ENCODE measurements around the gene CYFIP2. TPM values are rescaled to one million over a fixed set of nuclear protein-coding genes. Genes with fewer than 3 reads are reported as not detected.
A peak's percentile ranks its signal among the peaks of the same experiment; 100 is the strongest.

Gene CYFIP2
- polyA plus RNA-seq, 1 donor: 27.9 TPM

GRCh38 chr5:157288405-157289163 lies 22.7 kb downstream of the CYFIP2 start:
- Histone ChIP-seq H3K27me3 (ENCODE audit: control insufficient read depth, insufficient read depth, low read length) (no peaks in the 10 kb centered on the region), H3K4me3 (ENCODE audit: low read length) (no peak overlapping the region), H3K9me3 (ENCODE audit: control insufficient read depth, low read depth, low read length) (no peaks in the 10 kb centered on the region), H3K27ac (ENCODE audit: low read length) (peak overlapping the region; percentile 55), H3K36me3 (ENCODE audit: control insufficient read depth, insufficient read depth, low read length) (peaks cover 11% of the 10 kb centered on the region), H3K4me1 (ENCODE audit: control insufficient read depth, insufficient read depth, low read length) (peaks cover 26% of the 10 kb centered on the region)
- 43% methylated on average over 1 of the region's 4 CpGs for WGBS (ENCODE audit: insufficient coverage, low lambda C conversion rate)
- DNase-seq: peak; percentile 35 to 69

GRCh38 chr5:157289164-157289819 lies 23.4 kb downstream of the CYFIP2 start:
- H3K27ac ChIP-seq (ENCODE audit: low read length): peak overlapping the region; percentile 55
- H3K9me3 ChIP-seq (ENCODE audit: control insufficient read depth, low read depth, low read length): no peaks in the 10 kb centered on the region
- peaks cover 26% of the 10 kb centered on the region for H3K4me1 ChIP-seq (ENCODE audit: control insufficient read depth, insufficient read depth, low read length)
- no peaks in the 10 kb centered on the region for H3K27me3 ChIP-seq (ENCODE audit: control insufficient read depth, insufficient read depth, low read length)
- DNase-seq: no peak
- 83% methylated on average over 3 of the region's 9 CpGs for WGBS (ENCODE audit: insufficient coverage, low lambda C conversion rate)
- peaks cover 11% of the 10 kb centered on the region for H3K36me3 ChIP-seq (ENCODE audit: control insufficient read depth, insufficient read depth, low read length)
- no peak overlapping the region for H3K4me3 ChIP-seq (ENCODE audit: low read length)

- 80% methylated on average over 1 of the region's 6 CpGs for WGBS (ENCODE audit: insufficient coverage, low lambda C conversion rate)
- Histone ChIP-seq H3K36me3 (ENCODE audit: control insufficient read depth, insufficient read depth, low read length) (peaks cover 9% of the 10 kb centered on the region), H3K27ac (ENCODE audit: low read length) (peak overlapping the region; percentile 55), H3K9me3 (ENCODE audit: control insufficient read depth, low read depth, low read length) (no peaks in the 10 kb centered on the region), H3K27me3 (ENCODE audit: control insufficient read depth, insufficient read depth, low read length) (no peaks in the 10 kb centered on the region), H3K4me3 (ENCODE audit: low read length) (no peak overlapping the region), H3K4me1 (ENCODE audit: control insufficient read depth, insufficient read depth, low read length) (peaks cover 30% of the 10 kb centered on the region)
- DNase-seq: peak in 1 of 2 donors; percentile 15
Observed at GRCh38 chr5:157290156-157290980, 24.4 kb downstream of the CYFIP2 start.

- Histone ChIP-seq H3K27me3 (ENCODE audit: control insufficient read depth, insufficient read depth, low read length) (no peaks in the 10 kb centered on the region), H3K4me3 (ENCODE audit: low read length) (no peak overlapping the region), H3K9me3 (ENCODE audit: control insufficient read depth, low read depth, low read length) (no peaks in the 10 kb centered on the region), H3K27ac (ENCODE audit: low read length) (peak overlapping the region; percentile 55), H3K4me1 (ENCODE audit: control insufficient read depth, insufficient read depth, low read length) (peaks cover 37% of the 10 kb centered on the region), H3K36me3 (ENCODE audit: control insufficient read depth, insufficient read depth, low read length) (peaks cover 7% of the 10 kb centered on the region)
- peak; percentile 94 to 97 for DNase-seq
- WGBS (ENCODE audit: insufficient coverage, low lambda C conversion rate): 0% methylated on average over 2 of the region's 10 CpGs
Observed at GRCh38 chr5:157290981-157291711, 25.2 kb downstream of the CYFIP2 start.

GRCh38 chr5:157292599-157292998 lies 26.7 kb downstream of the CYFIP2 start:
- DNase-seq: no peak
- no peaks in the 10 kb centered on the region for H3K36me3 ChIP-seq (ENCODE audit: control insufficient read depth, insufficient read depth, low read length)
- H3K9me3 ChIP-seq (ENCODE audit: control insufficient read depth, low read depth, low read length): no peaks in the 10 kb centered on the region
- peaks cover 37% of the 10 kb centered on the region for H3K4me1 ChIP-seq (ENCODE audit: control insufficient read depth, insufficient read depth, low read length)
- H3K27ac ChIP-seq (ENCODE audit: low read length): no peak overlapping the region
- no CpG with 5 or more reads among the region's 3 CpGs for WGBS (ENCODE audit: insufficient coverage, low lambda C conversion rate)
- H3K4me3 ChIP-seq (ENCODE audit: low read length): no peak overlapping the region
- H3K27me3 ChIP-seq (ENCODE audit: control insufficient read depth, insufficient read depth, low read length): no peaks in the 10 kb centered on the region

GRCh38 chr5:157294407-157295091 lies 28.6 kb downstream of the CYFIP2 start:
- no peak overlapping the region for H3K4me3 ChIP-seq (ENCODE audit: low read length)
- H3K27me3 ChIP-seq (ENCODE audit: control insufficient read depth, insufficient read depth, low read length): no peaks in the 10 kb centered on the region
- H3K4me1 ChIP-seq (ENCODE audit: control insufficient read depth, insufficient read depth, low read length): peaks cover 29% of the 10 kb centered on the region
- no peak overlapping the region for H3K27ac ChIP-seq (ENCODE audit: low read length)
- H3K9me3 ChIP-seq (ENCODE audit: control insufficient read depth, low read depth, low read length): no peaks in the 10 kb centered on the region
- DNase-seq: no peak
- no peaks in the 10 kb centered on the region for H3K36me3 ChIP-seq (ENCODE audit: control insufficient read depth, insufficient read depth, low read length)
- no CpG with 5 or more reads among the region's 7 CpGs for WGBS (ENCODE audit: insufficient coverage, low lambda C conversion rate)

- 0% methylated on average over 1 of the region's 1 CpG for WGBS (ENCODE audit: insufficient coverage, low lambda C conversion rate)
- H3K9me3 ChIP-seq (ENCODE audit: control insufficient read depth, low read depth, low read length): no peaks in the 10 kb centered on the region
- H3K4me3 ChIP-seq (ENCODE audit: low read length): no peak overlapping the region
- peak overlapping the region; percentile 21 for H3K27ac ChIP-seq (ENCODE audit: low read length)
- no peaks in the 10 kb centered on the region for H3K36me3 ChIP-seq (ENCODE audit: control insufficient read depth, insufficient read depth, low read length)
- peaks cover 22% of the 10 kb centered on the region for H3K4me1 ChIP-seq (ENCODE audit: control insufficient read depth, insufficient read depth, low read length)
- H3K27me3 ChIP-seq (ENCODE audit: control insufficient read depth, insufficient read depth, low read length): no peaks in the 10 kb centered on the region
- DNase-seq: peak; percentile 35 to 75
Observed at GRCh38 chr5:157295247-157295646, 29.3 kb downstream of the CYFIP2 start.

- Histone ChIP-seq H3K27ac (ENCODE audit: low read length) (no peak overlapping the region), H3K4me3 (ENCODE audit: low read length) (no peak overlapping the region), H3K4me1 (ENCODE audit: control insufficient read depth, insufficient read depth, low read length) (peaks cover 5% of the 10 kb centered on the region), H3K27me3 (ENCODE audit: control insufficient read depth, insufficient read depth, low read length) (no peaks in the 10 kb centered on the region), H3K9me3 (ENCODE audit: control insufficient read depth, low read depth, low read length) (no peaks in the 10 kb centered on the region), H3K36me3 (ENCODE audit: control insufficient read depth, insufficient read depth, low read length) (peaks cover 4% of the 10 kb centered on the region)
- WGBS (ENCODE audit: insufficient coverage, low lambda C conversion rate): no CpG with 5 or more reads among the region's 10 CpGs
- no peak for DNase-seq
Observed at GRCh38 chr5:157300564-157300963, 34.6 kb downstream of the CYFIP2 start.

- H3K4me1 ChIP-seq (ENCODE audit: control insufficient read depth, insufficient read depth, low read length): peaks cover under 1% of the 10 kb centered on the region
- peaks cover 4% of the 10 kb centered on the region for H3K36me3 ChIP-seq (ENCODE audit: control insufficient read depth, insufficient read depth, low read length)
- H3K27me3 ChIP-seq (ENCODE audit: control insufficient read depth, insufficient read depth, low read length): no peaks in the 10 kb centered on the region
- no peak for DNase-seq
- H3K27ac ChIP-seq (ENCODE audit: low read length): no peak overlapping the region
- H3K9me3 ChIP-seq (ENCODE audit: control insufficient read depth, low read depth, low read length): no peaks in the 10 kb centered on the region
- H3K4me3 ChIP-seq (ENCODE audit: low read length): no peak overlapping the region
Observed at GRCh38 chr5:157301066-157301465, 35.1 kb downstream of the CYFIP2 start.

Data from large intestine (tissue), 3 donors.